CD4-positive, alpha-beta memory T cell (primary cell): ENCODE results near the gene KIZ. TPM values are rescaled to one million over a fixed set of nuclear protein-coding genes. Genes with fewer than 3 reads are reported as not detected.

Experiments used
- CTCF ChIA-PET: fragments of 350-600 bp; sonication (Branson Sonifier 250); formaldehyde crosslinking; loops from one replicate; lab custom pipeline; 2021; ENCODE audit warnings: inconsistent platforms; ENCODE audit not compliant: partially characterized antibody; lab: Charles Lee
- POLR2A ChIA-PET: fragments of 350-600 bp; sonication (Branson Sonifier 250); formaldehyde crosslinking; loops from one replicate; lab custom pipeline; 2021; ENCODE audit not compliant: partially characterized antibody; lab: Charles Lee
- DNase-seq, 5 donors: peaks; one replicate each; pipeline versions ENCODE4 v3.0.0 to v3.0.0-alpha.2; 2020 to 2022; ENCODE audit warnings: mixed read lengths in 1 of 5
- H3K27ac ChIP-seq: one replicate; pipeline ENCODE4 v1.7.0; 2013; ENCODE audit warnings: low read depth, low read length
- H3K27me3 ChIP-seq: 2 replicates; pipeline ENCODE4 v1.7.0; 2013; ENCODE audit warnings: mild to moderate bottlenecking, low read length, moderate library complexity; ENCODE audit not compliant: insufficient read depth
- H3K36me3 ChIP-seq: 2 replicates; pipeline ENCODE4 v1.7.0; 2013; ENCODE audit warnings: mild to moderate bottlenecking, low read length, moderate library complexity; ENCODE audit not compliant: insufficient read depth
- H3K4me1 ChIP-seq: 2 replicates; pipeline ENCODE4 v1.7.0; 2013; ENCODE audit warnings: mild to moderate bottlenecking, low read length, moderate library complexity; ENCODE audit not compliant: insufficient read depth
- H3K4me3 ChIP-seq, 2 donors: one replicate each; pipeline ENCODE4 v1.7.0; 2013; ENCODE audit warnings: low read length in 2 of 2, mild to moderate bottlenecking in 1 of 2
- H3K9me3 ChIP-seq, 2 donors: one replicate each; pipeline ENCODE4 v1.7.0; 2013; ENCODE audit warnings: low read length in 2 of 2, control low read depth in 1 of 2; ENCODE audit not compliant: control insufficient read depth in 1 of 2
- H3K27ac Mint-ChIP-seq, 7 donors: one replicate each; pipeline ENCODE4 v1.8.0; 2020 to 2021; ENCODE audit warnings: mixed read lengths in 7 of 7, mild to moderate bottlenecking in 6 of 7, inconsistent platforms in 3 of 7, moderate library complexity in 3 of 7
- H3K27me3 Mint-ChIP-seq, 2 donors: one replicate each; pipeline ENCODE4 v1.8.0; 2020 to 2021; ENCODE audit warnings: mixed read lengths in 2 of 2
- H3K36me3 Mint-ChIP-seq, 2 donors: one replicate each; pipeline ENCODE4 v1.8.0; 2020 to 2021; ENCODE audit warnings: mixed read lengths in 2 of 2, inconsistent platforms in 1 of 2, mild to moderate bottlenecking in 1 of 2
- H3K4me1 Mint-ChIP-seq, 4 donors: one replicate each; pipeline ENCODE4 v1.8.0; 2020 to 2021; ENCODE audit warnings: mixed read lengths in 4 of 4, mild to moderate bottlenecking in 1 of 4
- H3K4me3 Mint-ChIP-seq, 8 donors: one replicate each; pipeline ENCODE4 v1.8.0; 2020 to 2021; ENCODE audit warnings: mixed read lengths in 8 of 8, mild to moderate bottlenecking in 7 of 8, moderate library complexity in 6 of 8, inconsistent platforms in 3 of 8
- H3K9me3 Mint-ChIP-seq, 8 donors: one replicate each; pipeline ENCODE4 v1.8.0; 2020 to 2021; ENCODE audit warnings: mixed read lengths in 8 of 8, mild to moderate bottlenecking in 5 of 8, inconsistent platforms in 3 of 8, moderate library complexity in 1 of 8
- intact Hi-C: fragments of 100-400 bp; cut with micrococcal nuclease; formaldehyde crosslinking; loops from one replicate; pipeline ENCODE4 v1.15.1; 2023
- polyA plus RNA-seq, 2 donors: library from polyadenylated mRNA; unstranded; fragments of 300-500 nt; fragmentation: Illumina TruSeq; gene quantifications; one replicate each; pipeline ENCODE4 v1.2.3, GENCODE V29; 2021
- total RNA-seq, 2 experiments: library from RNA; stranded (reverse); gene quantifications; one replicate each; pipeline ENCODE4 v1.2.3, GENCODE V29; 2021

KIZ gene
- total and polyA plus RNA-seq, 4 experiments from 2014 or later = 15.9 to 46.3 (median 25.4) TPM

DNA sequence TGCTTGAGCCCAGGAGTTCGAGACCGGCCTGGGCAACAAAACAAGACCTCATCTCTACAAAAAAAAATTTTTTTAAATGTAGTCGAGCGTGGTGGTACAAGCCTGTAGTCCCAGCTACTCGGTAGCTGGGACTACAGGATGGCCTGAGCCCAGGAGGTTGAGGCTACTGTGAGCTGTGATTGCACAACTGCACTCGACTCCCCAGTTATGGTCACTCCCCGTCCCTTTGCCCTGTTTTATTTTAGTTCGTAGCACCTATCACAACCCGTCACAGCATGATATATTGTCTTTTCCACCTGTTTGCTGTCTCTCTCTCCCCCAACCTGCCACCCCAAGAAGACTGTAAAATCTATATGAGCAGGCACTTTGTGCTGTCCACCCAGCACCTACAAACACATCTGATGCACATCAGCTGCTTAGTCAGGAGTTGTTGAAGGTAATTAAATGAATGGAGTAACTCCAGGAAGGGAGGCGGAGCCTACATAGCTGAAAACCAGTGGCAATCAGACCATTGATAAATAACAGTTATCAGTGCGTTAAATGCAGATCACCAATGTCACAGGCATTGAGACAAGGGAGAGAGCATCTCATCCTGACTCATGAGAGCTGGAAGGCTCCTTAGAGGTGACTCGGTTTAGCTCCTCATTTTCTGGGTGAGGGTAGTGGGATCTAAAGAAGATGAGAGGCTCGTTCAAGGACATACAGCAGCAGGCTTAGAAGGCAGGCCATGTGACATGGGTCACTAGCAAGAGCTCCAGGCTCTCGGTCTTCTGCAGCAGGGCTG, 162.9 kb downstream of the KIZ start:
- no peak overlapping the region for H3K4me3 ChIP-seq
- Mint-ChIP-seq H3K4me3 (no peak overlapping the region), H3K27me3 (peaks cover 28 to 40% of the 10 kb centered on the region in 2 donors)

GRCh38 chr20:21289651-21290050, 163.8 kb downstream of the KIZ start:
- Histone ChIP-seq H3K4me3 (no peak overlapping the region), H3K27me3 (no peaks in the 10 kb centered on the region), H3K27ac (no peak overlapping the region), H3K4me1 (no peaks in the 10 kb centered on the region), H3K9me3 (no peaks in the 10 kb centered on the region), H3K36me3 (no peaks in the 10 kb centered on the region)
- peaks cover 30 to 43% of the 10 kb centered on the region in 2 donors for H3K27me3 Mint-ChIP-seq
- peaks cover 0 to 20% (median 12%) of the 10 kb centered on the region in 8 donors for H3K9me3 Mint-ChIP-seq
- POLR2A ChIA-PET = no interaction called here
- CTCF ChIA-PET = no interaction called here
- H3K36me3 Mint-ChIP-seq = peaks cover 0 to 8% of the 10 kb centered on the region in 2 donors
- H3K27ac Mint-ChIP-seq = no peak overlapping the region
- intact Hi-C loops = no loop called here
- DNase-seq = no peak
- no peaks in the 10 kb centered on the region for H3K4me1 Mint-ChIP-seq
- no peak overlapping the region for H3K4me3 Mint-ChIP-seq

More for the DNA sequence above, 162.9 kb downstream of the KIZ start:
- ChIA-PET CTCF (no interaction called here), POLR2A (no interaction called here)
- H3K27ac Mint-ChIP-seq = no peak overlapping the region
- Histone ChIP-seq H3K9me3 (no peaks in the 10 kb centered on the region), H3K27me3 (no peaks in the 10 kb centered on the region), H3K36me3 (no peaks in the 10 kb centered on the region), H3K4me1 (no peaks in the 10 kb centered on the region), H3K27ac (no peak overlapping the region)
- peaks cover 0 to 8% of the 10 kb centered on the region in 2 donors for H3K36me3 Mint-ChIP-seq
- no peaks in the 10 kb centered on the region for H3K4me1 Mint-ChIP-seq
- H3K9me3 Mint-ChIP-seq = peaks cover 0 to 20% (median 13%) of the 10 kb centered on the region in 8 donors
- DNase-seq = no peak
- intact Hi-C loops = no loop called here

GRCh38 chr20:21291026-21291425, 165.1 kb downstream of the KIZ start:
- Mint-ChIP-seq H3K27ac (no peak overlapping the region), H3K9me3 (peaks cover 0 to 11% (median 5%) of the 10 kb centered on the region in 8 donors), H3K27me3 (peaks cover 30 to 38% of the 10 kb centered on the region in 2 donors), H3K4me3 (no peak overlapping the region), H3K36me3 (peaks cover 0 to 4% of the 10 kb centered on the region in 2 donors), H3K4me1 (no peaks in the 10 kb centered on the region)
- H3K27ac ChIP-seq = no peak overlapping the region
- H3K4me3 ChIP-seq = no peak overlapping the region
- no peaks in the 10 kb centered on the region for H3K9me3 ChIP-seq
- H3K4me1 ChIP-seq = no peaks in the 10 kb centered on the region
- no peaks in the 10 kb centered on the region for H3K36me3 ChIP-seq
- intact Hi-C loops = no loop called here
- no peak for DNase-seq
- POLR2A ChIA-PET = no interaction called here
- H3K27me3 ChIP-seq = no peaks in the 10 kb centered on the region
- CTCF ChIA-PET = no interaction called here

DNA sequence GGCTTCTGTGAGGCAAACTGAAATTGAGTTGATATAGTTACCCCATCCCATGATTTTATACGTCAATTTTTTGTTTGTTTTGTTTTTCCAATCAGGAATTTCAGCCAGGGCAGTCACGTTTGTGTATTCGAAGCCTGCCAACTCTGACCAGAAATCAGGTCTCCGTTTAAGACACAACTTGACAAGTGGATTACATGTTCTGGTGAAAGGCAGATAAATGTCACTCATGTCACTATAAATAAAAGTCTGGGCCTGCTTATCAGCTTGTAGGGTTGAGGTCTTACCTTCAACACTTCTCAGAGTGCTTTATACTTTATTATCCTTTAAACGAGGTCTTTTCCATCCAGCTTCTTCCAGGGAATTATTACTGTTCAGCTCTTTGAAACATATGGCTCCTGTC, 168.9 kb downstream of the KIZ start:
- Histone ChIP-seq H3K4me1 (no peaks in the 10 kb centered on the region), H3K27ac (no peak overlapping the region), H3K9me3 (no peaks in the 10 kb centered on the region), H3K36me3 (no peaks in the 10 kb centered on the region), H3K4me3 (no peak overlapping the region), H3K27me3 (no peaks in the 10 kb centered on the region)
- ChIA-PET CTCF (interaction anchor here (0.7 to 2.1 kb wide), 3 partner anchors 59 to 209 kb away, joined by 3 to 6 read pairs (median 5); no protein-coding TSS in a partner anchor), POLR2A (no interaction called here)
- Mint-ChIP-seq H3K36me3 (no peaks in the 10 kb centered on the region), H3K4me1 (no peaks in the 10 kb centered on the region), H3K27me3 (peaks cover 28 to 30% of the 10 kb centered on the region in 2 donors), H3K9me3 (no peaks in the 10 kb centered on the region), H3K4me3 (no peak overlapping the region), H3K27ac (no peak overlapping the region)
- intact Hi-C loops = no loop called here
- DNase-seq = no peak

Other genes with a start within 250 kb of the KIZ start
- gene LINC00237, start 19.7 kb upstream of the KIZ start, total RNA-seq = not detected
- not detected for gene LINC00237, start 19.7 kb upstream of the KIZ start, polyA plus RNA-seq
- gene XRN2, start 177.2 kb downstream of the KIZ start, total RNA-seq = 10 to 100 TPM; 52.8 to 56.3 TPM
- gene XRN2, start 177.2 kb downstream of the KIZ start, polyA plus RNA-seq = 10 to 100 TPM; 72.9 to 80.3 TPM